AG04450 (cell line): ENCODE measurements around the gene MAP3K5. TPM values are rescaled to one million over a fixed set of nuclear protein-coding genes. Genes with fewer than 3 reads are reported as not detected.

Experiments used
- CTCF ChIA-PET: fragments of 300-600, 350-600 bp; formaldehyde crosslinking; extraction: SDS; loops from one replicate; lab custom pipeline; 2022; ENCODE audit warnings: antibody characterized with exemption, inconsistent platforms; lab: Charles Lee
- POLR2A ChIA-PET: fragments of 350-600 bp; formaldehyde crosslinking; extraction: SDS; loops from one replicate; lab custom pipeline; 2021; ENCODE audit warnings: antibody characterized with exemption, inconsistent platforms; lab: Yijun Ruan, JAX
- DNase-seq: peaks from one replicate; pipeline ENCODE4 v3.0.0-alpha.2; 2011; ENCODE audit warnings: low read depth, low spot score
- H3K27ac ChIP-seq: one replicate; pipeline ENCODE4 v1.5.1; 2012; ENCODE audit warnings: low read depth, low read length, control low read depth
- H3K27me3 ChIP-seq: one replicate; pipeline ENCODE4 v1.6.0; 2012; ENCODE audit warnings: low read length; ENCODE audit not compliant: control insufficient read depth, insufficient read depth
- H3K4me3 ChIP-seq: 2 replicates; pipeline ENCODE4 v1.5.1; 2011; ENCODE audit warnings: mild to moderate bottlenecking, low read depth, low read length, control low read depth
- H3K9me3 ChIP-seq: 2 replicates; pipeline ENCODE4 v1.5.1; 2012; ENCODE audit warnings: low read length; ENCODE audit not compliant: control insufficient read depth, insufficient read depth
- CTCF ChIP-seq: IDR thresholded peaks from 2 replicates; pipeline ENCODE4 v1.5.1; 2011; ENCODE audit warnings: low read depth, low read length, control low read depth, inconsistent platforms
- polyA plus RNA-seq: library from polyadenylated mRNA; depleted of rRNA; stranded (reverse); fragments of >200 nt; gene quantifications from 2 replicates; pipeline ENCODE4 v1.2.3, GENCODE V29; 2011

The MAP3K5 gene
- polyA plus RNA-seq, 1 experiment: 17.0 TPM

GRCh38 chr6:136779682-136780081, 12.6 kb downstream of the MAP3K5 start:
- CTCF ChIA-PET: no interaction called here
- TF ChIP-seq CTCF: no peak

GRCh38 chr6:136777651-136778050, 14.6 kb downstream of the MAP3K5 start:
- ChIA-PET CTCF (interaction anchor here (1.0 kb wide), 2 partner anchors 15 to 134 kb away, joined by 3 to 4 read pairs; partner anchors contain the start of gene MAP3K5), POLR2A (no interaction called here)
- no peak for TF ChIP-seq CTCF
- Histone ChIP-seq H3K4me3 (no peak overlapping the region), H3K9me3 (no peaks in the 10 kb centered on the region), H3K27me3 (no peaks in the 10 kb centered on the region), H3K27ac (no peak overlapping the region)
- no peak for DNase-seq

More at GRCh38 chr6:136779682-136780081, 12.6 kb downstream of the MAP3K5 start:
- DNase-seq: no peak
- POLR2A ChIA-PET: interaction anchor here (0.7 kb wide), 1 partner anchor 170 kb away, joined by 10 read pairs; no protein-coding TSS in a partner anchor
- Histone ChIP-seq H3K27ac (no peak overlapping the region), H3K9me3 (no peaks in the 10 kb centered on the region), H3K27me3 (no peaks in the 10 kb centered on the region), H3K4me3 (no peak overlapping the region)

- H3K27ac ChIP-seq: no peak overlapping the region
- H3K4me3 ChIP-seq: no peak overlapping the region
- H3K27me3 ChIP-seq: no peaks in the 10 kb centered on the region
- POLR2A ChIA-PET: no interaction called here
- no peak for TF ChIP-seq CTCF
- DNase-seq: no peak
- no peaks in the 10 kb centered on the region for H3K9me3 ChIP-seq
- CTCF ChIA-PET: interaction anchor here (1.1 to 2.2 kb wide), 2 partner anchors 18 to 131 kb away, joined by 4 to 7 read pairs; no protein-coding TSS in a partner anchor
Measured at GRCh38 chr6:136775548-136775947, 16.7 kb downstream of the MAP3K5 start.

GRCh38 chr6:136775081-136775480, 17.2 kb downstream of the MAP3K5 start:
- no peak overlapping the region for H3K4me3 ChIP-seq
- no peaks in the 10 kb centered on the region for H3K9me3 ChIP-seq
- CTCF ChIA-PET: interaction anchor here (0.6 to 2.2 kb wide), 3 partner anchors 17 to 131 kb away, joined by 3 to 7 read pairs (median 4); partner anchors contain the start of gene MAP3K5
- TF ChIP-seq CTCF: no peak
- POLR2A ChIA-PET: no interaction called here
- no peak overlapping the region for H3K27ac ChIP-seq
- DNase-seq: no peak
- H3K27me3 ChIP-seq: no peaks in the 10 kb centered on the region

GRCh38 chr6:136774228-136775041, 17.8 kb downstream of the MAP3K5 start:
- H3K4me3 ChIP-seq: no peak overlapping the region
- H3K27me3 ChIP-seq: no peaks in the 10 kb centered on the region
- ChIA-PET CTCF (interaction anchor here (0.6 to 2.2 kb wide), 3 partner anchors 18 to 130 kb away, joined by 3 to 7 read pairs (median 4); partner anchors contain the start of gene MAP3K5), POLR2A (no interaction called here)
- DNase-seq: peak; percentile 15
- TF ChIP-seq CTCF: no peak
- H3K9me3 ChIP-seq: no peaks in the 10 kb centered on the region
- H3K27ac ChIP-seq: no peak overlapping the region
